Cardiac muscle cell (in vitro differentiated cells and primary cell): ENCODE measurements around the gene XKR7. TPM values are rescaled to one million over a fixed set of nuclear protein-coding genes. Genes with fewer than 3 reads are reported as not detected.
A peak's percentile ranks its signal among the peaks of the same experiment; 100 is the strongest.

ENCODE experiments used
- DNase-seq, 2 donors: peaks; one replicate each; pipeline versions ENCODE4 v3.0.0 to v3.0.0-alpha.2; 2010 to 2017; ENCODE audit warnings: low read depth in 1 of 2, low spot score in 1 of 2
- H3K27ac ChIP-seq: fragments of 200-600 bp; sonication (generic); 2 replicates; pipeline ENCODE4 v1.5.1; 2016
- H3K27me3 ChIP-seq: fragments of 200-600 bp; sonication (generic); 2 replicates; pipeline ENCODE4 v1.6.0; 2016; ENCODE audit warnings: control low read depth
- H3K36me3 ChIP-seq: fragments of 200-600 bp; sonication (generic); 2 replicates; pipeline ENCODE4 v1.5.1; 2016; ENCODE audit warnings: control low read depth
- H3K4me1 ChIP-seq: fragments of 200-600 bp; sonication (generic); 2 replicates; pipeline ENCODE4 v1.8.1; 2017; ENCODE audit warnings: low read depth, mild to moderate bottlenecking, mixed run types
- H3K4me3 ChIP-seq: fragments of 200-600 bp; sonication (generic); 2 replicates; pipeline ENCODE4 v1.5.1; 2016; ENCODE audit warnings: mild to moderate bottlenecking
- H3K9me3 ChIP-seq: fragments of 200-600 bp; sonication (generic); 2 replicates; pipeline ENCODE4 v1.5.1; 2017; ENCODE audit warnings: low read depth, mild to moderate bottlenecking, control low read depth
- polyA plus RNA-seq: library from polyadenylated mRNA; unstranded; fragments of >200 nt; fragmentation: Nextera tagmentation; extraction: Ambion mirVana; gene quantifications from 2 replicates; pipeline ENCODE4 v1.2.1, GENCODE V29; 2016
- total RNA-seq: library from RNA; depleted of rRNA; stranded (reverse); fragments of >200 nt; gene quantifications from 2 replicates; pipeline ENCODE4 v1.2.3, GENCODE V29; 2016
- TF ChIP-seq, protein P1 (sequence below): IDR thresholded peaks from 2 replicates; pipeline ENCODE4 v1.5.1; 2012; ENCODE audit warnings: low read depth, mild to moderate bottlenecking, low read length

Gene XKR7
- total and polyA plus RNA-seq, 2 experiments from 2014 or later: 0.03 TPM; not detected in 1

DNA sequence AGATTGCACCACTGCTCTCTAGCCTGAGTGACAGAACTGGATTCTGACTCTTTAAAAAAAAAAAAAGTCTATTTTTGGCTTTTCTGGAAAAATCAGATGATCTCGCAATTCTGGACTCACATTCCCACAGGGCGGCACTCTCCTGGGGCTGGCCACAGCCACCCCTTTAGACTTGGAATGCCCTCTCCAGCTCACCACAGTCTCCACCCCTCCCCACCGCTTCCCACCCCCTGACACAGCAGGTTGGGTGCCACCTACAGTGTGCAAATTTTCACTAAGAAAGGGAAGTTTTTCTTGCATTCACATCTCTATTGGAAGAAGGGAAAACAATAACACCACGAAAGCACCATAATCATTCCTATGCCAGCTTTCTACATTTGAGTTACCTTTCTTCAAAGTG is 31.5 kb upstream of the XKR7 start:
- Histone ChIP-seq H3K4me3 (no peak overlapping the region), H3K27me3 (no peaks in the 10 kb centered on the region), H3K9me3 (no peaks in the 10 kb centered on the region), H3K27ac (no peak overlapping the region), H3K4me1 (no peaks in the 10 kb centered on the region), H3K36me3 (no peaks in the 10 kb centered on the region)
- TF ChIP-seq, protein P1, sequence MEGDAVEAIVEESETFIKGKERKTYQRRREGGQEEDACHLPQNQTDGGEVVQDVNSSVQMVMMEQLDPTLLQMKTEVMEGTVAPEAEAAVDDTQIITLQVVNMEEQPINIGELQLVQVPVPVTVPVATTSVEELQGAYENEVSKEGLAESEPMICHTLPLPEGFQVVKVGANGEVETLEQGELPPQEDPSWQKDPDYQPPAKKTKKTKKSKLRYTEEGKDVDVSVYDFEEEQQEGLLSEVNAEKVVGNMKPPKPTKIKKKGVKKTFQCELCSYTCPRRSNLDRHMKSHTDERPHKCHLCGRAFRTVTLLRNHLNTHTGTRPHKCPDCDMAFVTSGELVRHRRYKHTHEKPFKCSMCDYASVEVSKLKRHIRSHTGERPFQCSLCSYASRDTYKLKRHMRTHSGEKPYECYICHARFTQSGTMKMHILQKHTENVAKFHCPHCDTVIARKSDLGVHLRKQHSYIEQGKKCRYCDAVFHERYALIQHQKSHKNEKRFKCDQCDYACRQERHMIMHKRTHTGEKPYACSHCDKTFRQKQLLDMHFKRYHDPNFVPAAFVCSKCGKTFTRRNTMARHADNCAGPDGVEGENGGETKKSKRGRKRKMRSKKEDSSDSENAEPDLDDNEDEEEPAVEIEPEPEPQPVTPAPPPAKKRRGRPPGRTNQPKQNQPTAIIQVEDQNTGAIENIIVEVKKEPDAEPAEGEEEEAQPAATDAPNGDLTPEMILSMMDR: no peak
- no peak for DNase-seq

DNA sequence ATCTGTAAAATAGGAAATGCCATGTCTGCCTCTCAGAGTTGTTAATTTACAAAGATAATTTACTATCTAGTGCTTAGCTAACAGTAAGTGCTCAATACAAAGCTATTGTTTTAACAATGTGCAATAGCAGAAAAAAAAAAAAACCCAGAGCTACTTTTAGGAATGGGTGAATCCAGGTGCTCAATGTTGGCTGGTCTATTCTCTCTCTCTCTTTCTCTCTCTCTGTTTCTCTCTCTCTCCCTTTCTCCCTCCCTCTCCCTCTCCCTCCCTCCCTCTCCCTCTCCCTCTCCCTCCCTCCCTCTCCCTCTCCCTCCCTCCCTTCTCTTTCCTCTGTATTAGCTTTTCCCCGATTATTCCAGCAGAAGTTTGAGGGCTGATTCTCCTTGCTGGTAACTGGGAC is 30.1 kb upstream of the XKR7 start:
- TF ChIP-seq, protein P1: no peak
- H3K9me3 ChIP-seq: no peaks in the 10 kb centered on the region
- no peaks in the 10 kb centered on the region for H3K27me3 ChIP-seq
- H3K4me1 ChIP-seq: no peaks in the 10 kb centered on the region
- H3K27ac ChIP-seq: no peak overlapping the region
- H3K4me3 ChIP-seq: no peak overlapping the region
- H3K36me3 ChIP-seq: no peaks in the 10 kb centered on the region
- DNase-seq: no peak

DNA sequence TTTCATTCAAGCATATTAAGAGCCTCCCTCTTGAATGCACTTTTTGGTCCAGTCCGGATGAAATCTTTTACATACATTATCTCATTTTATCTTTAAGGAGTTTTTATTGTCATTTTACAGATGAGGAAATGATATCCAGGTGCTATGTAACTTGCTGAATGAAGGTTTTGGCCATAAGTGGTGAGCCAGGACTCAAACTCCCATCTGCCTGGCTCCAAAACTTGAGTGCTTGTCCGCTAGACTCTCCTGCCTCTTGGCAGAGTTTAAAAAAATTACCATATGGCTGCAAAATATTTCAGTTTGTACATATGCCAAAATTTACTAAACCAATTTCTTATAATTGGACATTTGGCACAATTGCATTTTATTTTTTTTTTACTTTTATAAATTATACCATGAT is 28.3 kb upstream of the XKR7 start:
- Histone ChIP-seq H3K27me3 (no peaks in the 10 kb centered on the region), H3K36me3 (no peaks in the 10 kb centered on the region), H3K27ac (no peak overlapping the region), H3K4me1 (no peaks in the 10 kb centered on the region), H3K4me3 (no peak overlapping the region), H3K9me3 (no peaks in the 10 kb centered on the region)
- no peak for DNase-seq
- TF ChIP-seq, protein P1: no peak

DNA sequence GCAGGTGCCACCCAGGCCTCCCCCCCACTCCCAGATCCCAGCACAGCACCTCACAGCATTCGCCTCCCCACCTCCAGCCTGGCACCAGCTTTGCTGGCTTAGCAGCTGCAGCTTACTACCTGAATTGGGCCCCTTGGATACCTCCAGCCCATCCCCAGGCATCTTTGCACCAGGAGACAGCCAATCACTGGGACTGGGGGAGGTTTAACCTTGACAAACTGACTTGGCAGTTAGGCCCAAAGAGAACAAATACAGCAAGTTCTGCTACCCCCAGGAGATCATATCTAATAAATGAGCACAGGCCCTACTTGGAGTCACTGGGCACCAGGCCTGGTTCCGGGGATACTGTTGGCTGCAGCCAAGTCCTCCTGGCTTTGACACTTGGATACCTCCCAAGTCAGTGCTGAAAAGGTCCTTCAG is 24.9 kb upstream of the XKR7 start:
- H3K4me3 ChIP-seq: no peak overlapping the region
- H3K27me3 ChIP-seq: no peaks in the 10 kb centered on the region
- H3K36me3 ChIP-seq: peaks cover 29% of the 10 kb centered on the region
- no peaks in the 10 kb centered on the region for H3K9me3 ChIP-seq
- TF ChIP-seq, protein P1: no peak
- H3K4me1 ChIP-seq: no peaks in the 10 kb centered on the region
- DNase-seq: peak in 1 of 2 donors; percentile 6
- H3K27ac ChIP-seq: no peak overlapping the region

DNA sequence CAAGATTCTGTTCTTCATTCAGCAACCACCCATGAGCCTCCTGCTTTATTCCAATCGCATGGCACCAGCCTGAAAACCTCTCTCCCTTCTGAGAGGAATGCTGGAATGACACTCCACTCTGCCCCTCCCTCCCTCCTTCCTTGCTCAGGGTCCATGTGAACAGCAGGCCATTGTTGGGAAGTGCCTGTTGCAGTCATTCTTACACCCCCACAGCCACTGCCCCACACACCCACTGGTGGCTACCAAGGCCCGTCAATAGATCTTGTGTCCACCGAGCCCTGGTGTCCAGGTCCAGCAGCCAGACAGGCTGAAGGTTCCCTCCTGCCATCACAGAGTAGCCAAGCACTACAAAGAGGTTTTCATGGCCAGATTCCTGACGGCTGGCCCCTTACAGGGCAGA is 22.6 kb upstream of the XKR7 start:
- TF ChIP-seq, protein P1: no peak
- Histone ChIP-seq H3K36me3 (peaks cover 33% of the 10 kb centered on the region), H3K4me1 (no peaks in the 10 kb centered on the region), H3K27ac (no peak overlapping the region), H3K9me3 (no peaks in the 10 kb centered on the region), H3K27me3 (no peaks in the 10 kb centered on the region), H3K4me3 (no peak overlapping the region)
- DNase-seq: no peak

DNA sequence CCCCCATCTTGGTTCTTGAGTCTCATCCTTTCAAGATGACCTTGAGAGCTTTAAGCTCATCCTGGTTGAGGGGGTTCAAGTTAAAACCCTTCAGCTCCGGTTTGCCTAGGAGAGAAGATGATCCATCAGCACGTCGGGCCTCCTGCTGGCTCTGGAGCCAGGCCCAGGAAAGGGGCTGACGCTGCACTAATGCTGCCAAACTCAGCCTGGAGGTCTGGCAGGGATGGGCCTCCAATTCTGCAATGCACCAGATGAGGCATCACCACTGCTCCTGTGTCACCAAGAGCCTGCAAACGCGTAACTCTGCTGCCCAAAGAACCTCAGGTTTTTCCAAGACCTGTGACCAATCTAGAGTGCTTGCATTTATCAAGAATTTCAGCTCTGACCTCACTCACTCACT is 22.2 kb upstream of the XKR7 start:
- Histone ChIP-seq H3K4me1 (peaks cover 4% of the 10 kb centered on the region), H3K27ac (no peak overlapping the region), H3K36me3 (peaks cover 33% of the 10 kb centered on the region), H3K4me3 (no peak overlapping the region), H3K9me3 (no peaks in the 10 kb centered on the region), H3K27me3 (no peaks in the 10 kb centered on the region)
- TF ChIP-seq, protein P1: no peak
- no peak for DNase-seq
